ENCODE results near the gene DCPS.
"Not testable (repeated sequence)": the region's sequence is repeated elsewhere in the genome, so short reads cannot be mapped to it uniquely, and the experiment has no call there.

DCPS gene, protein sequence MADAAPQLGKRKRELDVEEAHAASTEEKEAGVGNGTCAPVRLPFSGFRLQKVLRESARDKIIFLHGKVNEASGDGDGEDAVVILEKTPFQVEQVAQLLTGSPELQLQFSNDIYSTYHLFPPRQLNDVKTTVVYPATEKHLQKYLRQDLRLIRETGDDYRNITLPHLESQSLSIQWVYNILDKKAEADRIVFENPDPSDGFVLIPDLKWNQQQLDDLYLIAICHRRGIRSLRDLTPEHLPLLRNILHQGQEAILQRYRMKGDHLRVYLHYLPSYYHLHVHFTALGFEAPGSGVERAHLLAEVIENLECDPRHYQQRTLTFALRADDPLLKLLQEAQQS

DNA sequence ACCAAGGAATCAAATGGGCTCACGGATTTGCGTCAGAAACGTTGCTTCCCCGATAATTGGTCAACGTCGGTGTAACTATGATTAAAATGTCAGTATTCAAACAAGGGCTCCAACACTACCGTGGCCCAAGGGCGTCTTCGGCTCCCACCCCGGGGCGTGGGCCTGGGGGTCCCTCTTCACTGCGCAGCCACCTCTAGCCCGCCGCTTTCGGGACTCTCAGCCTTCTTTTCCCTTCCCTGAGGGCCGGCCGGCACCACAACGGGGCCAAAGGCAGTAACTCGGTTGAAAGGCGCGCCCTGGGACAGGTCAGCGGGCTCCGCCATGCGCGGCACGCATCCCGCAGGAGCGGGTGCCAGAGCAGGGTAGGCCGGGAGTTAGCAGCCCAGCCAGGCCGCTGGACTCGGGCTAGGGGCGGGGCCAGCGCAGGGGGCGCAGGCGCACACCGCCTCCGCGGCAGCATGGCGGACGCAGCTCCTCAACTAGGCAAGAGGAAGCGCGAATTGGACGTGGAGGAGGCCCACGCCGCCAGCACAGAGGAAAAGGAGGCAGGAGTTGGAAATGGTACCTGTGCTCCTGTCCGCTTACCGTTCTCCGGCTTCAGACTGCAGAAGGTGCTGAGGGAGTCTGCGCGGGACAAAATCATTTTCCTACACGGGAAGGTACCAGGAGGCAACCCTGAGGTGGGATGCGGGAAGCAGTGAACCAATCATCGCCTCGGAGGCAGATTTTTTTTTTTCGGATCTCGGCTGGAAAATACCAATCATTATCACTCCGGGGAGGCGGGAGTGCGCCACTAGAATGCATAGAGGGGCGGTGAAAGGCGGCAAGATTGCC is at the start of gene DCPS:
Gene DCPS, plus strand, starts transcription at position 438 of the 834 bp plus-strand sequence. Its CDS starts 21 bp downstream, at position 459.
- DNase-seq (ENCODE audit: low spot score): peak; percentile 98

DNA sequence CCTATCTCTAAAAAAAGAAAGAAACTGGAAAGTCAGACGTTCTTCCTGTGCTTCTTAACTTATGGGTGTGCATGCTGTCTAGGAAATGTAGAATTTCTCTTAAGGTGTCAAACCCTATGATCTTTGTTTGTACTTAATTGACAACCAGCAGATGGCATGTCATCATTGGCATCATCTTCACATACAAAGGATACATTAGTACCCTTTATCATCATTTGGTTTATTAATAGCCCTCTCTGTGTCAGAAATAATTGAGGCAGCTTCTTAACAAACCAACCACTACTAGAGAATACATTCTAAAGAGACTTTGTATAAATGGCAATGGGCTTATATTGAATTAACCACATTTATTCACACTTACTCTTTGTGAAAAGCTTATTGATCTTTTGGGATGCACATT is 49.0 kb upstream of the DCPS start:
- no peak for DNase-seq (ENCODE audit: low spot score)

- not testable (repeated sequence) for DNase-seq (ENCODE audit: low spot score)
These were observed 48.4 kb upstream of the DCPS start for GRCh38 chr11:126255507-126255906.

- DNase-seq (ENCODE audit: low spot score): no peak
These were observed 47.6 kb upstream of the DCPS start for GRCh38 chr11:126256216-126256615.

DNA sequence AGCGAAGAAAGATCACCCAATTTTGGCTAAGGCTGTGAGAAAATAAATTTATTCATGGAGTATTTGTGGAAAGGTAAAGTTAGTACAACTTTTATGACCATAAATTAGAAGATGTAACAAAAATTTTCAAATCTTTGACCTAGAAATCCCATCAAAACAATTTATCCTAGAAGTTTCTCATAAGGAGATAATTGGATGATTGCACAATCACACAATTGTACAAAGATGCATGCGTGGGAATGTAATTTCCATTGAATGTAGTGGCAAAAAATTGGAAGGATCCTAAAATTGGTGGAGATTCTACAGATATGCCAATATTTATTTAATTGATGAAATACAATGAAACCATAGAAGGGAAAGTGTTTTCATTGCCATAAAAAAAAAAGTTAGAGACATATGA is 46.7 kb upstream of the DCPS start:
- no peak for DNase-seq (ENCODE audit: low spot score)

DNA sequence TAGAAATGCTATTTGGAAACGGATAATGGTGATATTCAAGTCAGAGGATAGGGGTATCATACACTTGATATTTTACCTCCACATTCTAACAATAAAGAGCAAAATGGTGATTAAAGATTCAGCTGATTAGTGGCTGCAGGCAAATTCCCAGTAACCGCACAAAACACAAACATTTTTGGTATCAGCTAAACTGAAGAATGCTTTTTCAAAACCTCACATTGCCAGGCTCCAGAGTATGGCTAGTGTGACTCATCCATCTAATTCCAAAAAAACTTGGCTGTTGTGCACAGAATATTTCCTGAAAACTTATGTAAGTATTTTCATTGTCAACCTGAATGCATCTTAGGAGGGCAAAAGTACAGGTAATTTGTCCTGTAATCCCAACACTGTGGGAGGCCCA is 46.1 kb upstream of the DCPS start:
- peak; percentile 63 for DNase-seq (ENCODE audit: low spot score)

- no peak for DNase-seq (ENCODE audit: low spot score)
These were observed 41.6 kb upstream of the DCPS start for GRCh38 chr11:126262216-126262615.

- no peak for DNase-seq (ENCODE audit: low spot score)
These were observed 40.4 kb upstream of the DCPS start for GRCh38 chr11:126263489-126263888.

DNA sequence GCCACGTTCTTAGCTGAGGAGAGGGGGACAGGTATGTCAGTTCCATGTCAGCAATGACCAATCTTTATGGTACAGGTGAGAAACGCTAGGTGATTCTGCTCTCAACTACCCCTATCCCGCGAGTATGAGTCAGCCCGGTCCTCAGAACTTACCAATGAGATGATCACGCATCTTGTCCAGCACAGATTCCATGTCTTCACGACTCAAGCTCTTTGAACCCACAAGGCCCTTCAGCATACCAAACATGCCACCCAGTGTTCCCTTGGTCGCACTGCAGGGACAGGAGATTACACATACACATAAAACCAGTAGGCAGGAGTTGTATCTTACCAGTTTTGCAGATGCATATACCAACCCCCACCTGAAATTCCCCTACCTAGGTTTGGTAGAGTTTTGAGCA is 38.0 kb upstream of the DCPS start:
- DNase-seq (ENCODE audit: low spot score): peak; percentile 23

DNA sequence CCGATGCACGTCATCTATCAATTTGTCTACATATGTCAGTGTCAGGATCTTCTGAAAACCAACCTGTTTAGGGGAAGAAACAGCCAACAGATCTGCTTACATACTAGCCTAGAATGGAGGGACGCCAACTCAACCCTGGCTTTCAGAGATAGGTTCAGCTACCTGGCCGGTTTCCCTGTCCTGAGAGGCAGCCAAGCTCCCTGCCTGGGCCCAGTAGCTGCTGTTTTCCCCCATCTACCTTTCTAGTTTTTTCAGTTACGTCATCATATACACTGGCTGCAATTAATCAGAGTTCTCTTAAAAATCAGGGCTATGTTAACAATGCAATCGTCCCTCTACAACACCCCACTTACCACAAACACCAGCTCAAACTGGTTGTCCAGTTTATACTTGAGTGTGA is 36.2 kb upstream of the DCPS start:
- DNase-seq (ENCODE audit: low spot score): no peak

DNA sequence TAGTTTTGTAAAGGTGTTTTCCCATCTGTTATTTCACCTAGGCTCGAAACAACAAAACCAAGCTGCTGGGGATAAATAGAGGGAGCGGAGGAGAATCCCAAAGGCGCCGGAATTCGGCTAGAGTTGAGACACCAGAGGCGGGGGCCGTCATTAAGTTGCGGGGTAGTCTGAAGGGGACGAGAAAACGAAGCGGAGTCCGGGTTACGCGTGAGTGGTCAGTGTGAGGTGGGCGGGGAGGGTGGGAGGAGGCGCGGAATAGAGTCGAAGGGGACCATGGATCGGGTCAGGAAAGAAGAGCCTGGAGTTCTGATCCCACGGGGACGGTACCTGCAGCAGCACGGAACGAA is 35.5 kb upstream of the DCPS start:
- DNase-seq (ENCODE audit: low spot score): peak; percentile 63

- peak; percentile 100 for DNase-seq (ENCODE audit: low spot score)
These were observed 34.9 kb upstream of the DCPS start, which contains the start of the genes FOXRED1 and SRPRA for GRCh38 chr11:126268708-126269579. TSS of gene FOXRED1 (plus strand) at chr11:126269154. CDS start at chr11:126269207, 53 bp downstream. TSS of gene SRPRA (minus strand) at chr11:126268895. CDS start at chr11:126268804, 91 bp downstream.

GRCh38 chr11:126277322-126277721 is 26.5 kb upstream of the DCPS start:
- DNase-seq (ENCODE audit: low spot score): no peak

DNA sequence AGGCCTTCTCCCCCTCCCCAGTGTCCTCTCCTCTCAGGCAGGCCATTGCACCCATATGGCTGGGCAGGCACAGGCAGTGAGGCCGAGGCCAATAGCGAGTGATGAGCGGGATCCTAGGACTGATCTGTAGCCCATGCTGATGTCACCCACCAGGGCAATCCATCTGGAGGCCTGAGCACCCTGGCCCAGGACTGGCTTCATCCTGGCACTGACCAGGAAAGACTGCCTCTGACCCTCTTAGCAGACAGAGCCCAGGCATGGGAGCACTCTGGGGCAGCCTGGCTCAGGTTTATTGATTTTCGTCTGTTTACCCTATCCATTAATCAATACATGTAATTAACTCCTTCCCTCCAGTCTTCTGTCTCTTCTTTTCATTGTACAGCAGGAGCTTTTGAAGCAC is 26.1 kb upstream of the DCPS start:
- DNase-seq (ENCODE audit: low spot score): no peak

- DNase-seq (ENCODE audit: low spot score): no peak
These were observed 24.7 kb upstream of the DCPS start for GRCh38 chr11:126279191-126279590.

DNA sequence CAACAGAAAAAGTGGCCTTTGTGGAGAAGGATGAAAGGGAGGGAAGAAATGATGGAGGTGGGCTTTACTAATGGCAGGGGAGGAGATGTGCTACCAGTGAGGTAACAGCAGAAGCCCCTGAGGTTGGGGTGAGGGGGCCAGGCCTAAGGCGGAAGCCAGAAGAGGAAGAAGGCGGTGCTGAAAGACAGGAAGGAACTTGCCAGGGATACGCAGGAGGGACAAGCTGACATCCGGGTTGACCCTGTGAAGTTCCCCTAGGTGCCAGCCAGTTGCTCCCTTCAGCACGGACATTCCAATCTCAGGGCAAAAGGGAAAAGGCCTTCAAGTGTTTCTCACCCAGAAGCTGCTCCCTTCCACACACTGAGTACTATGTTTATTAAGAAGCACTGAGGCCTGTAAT is 23.3 kb upstream of the DCPS start:
- no peak for DNase-seq (ENCODE audit: low spot score)

GRCh38 chr11:126281245-126281644 is 22.6 kb upstream of the DCPS start:
- DNase-seq (ENCODE audit: low spot score): no peak

- no peak for DNase-seq (ENCODE audit: low spot score)
These were observed 22.1 kb upstream of the DCPS start for GRCh38 chr11:126281666-126282175.

- peak; percentile 51 for DNase-seq (ENCODE audit: low spot score)
These were observed 21.5 kb upstream of the DCPS start for GRCh38 chr11:126282361-126282735.

GRCh38 chr11:126282736-126283591 is 20.9 kb upstream of the DCPS start, which contains the start of gene TIRAP:
TSS of gene TIRAP (plus strand) at chr11:126283093. CDS start at chr11:126290895, 7,802 bp downstream.
- DNase-seq (ENCODE audit: low spot score): peak; percentile 82

DNA sequence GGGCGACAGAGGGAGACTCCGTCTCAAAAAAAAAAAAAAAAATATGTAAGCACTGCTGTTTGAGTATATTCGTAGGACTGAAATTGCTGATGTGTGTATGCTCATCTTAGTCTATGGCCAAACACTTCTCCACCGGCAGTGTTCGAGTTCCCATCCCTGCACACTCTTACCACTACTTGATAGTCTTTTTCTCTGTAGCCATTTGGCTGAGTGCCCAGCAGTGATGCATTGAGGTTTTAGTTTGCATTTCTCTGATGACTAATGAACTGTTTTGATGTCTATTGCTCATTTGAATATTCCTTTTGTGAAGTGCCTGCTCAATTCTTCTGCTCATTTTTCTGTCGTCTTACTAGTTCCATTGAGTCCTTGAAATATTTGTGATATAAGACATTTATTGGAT is 19.0 kb upstream of the DCPS start:
- peak; percentile 79 for DNase-seq (ENCODE audit: low spot score)
